Pancreas (tissue), 10 donors: Measurements from ENCODE around the gene UBE2Q1. TPM values are rescaled to one million over a fixed set of nuclear protein-coding genes. Genes with fewer than 3 reads are reported as not detected.
A peak's percentile ranks its signal among the peaks of the same experiment; 100 is the strongest.

Experiments
- ATAC-seq, 4 donors: fragments of 200-7000 bp; cut with Tn5 transposase; one replicate each; pipeline versions ENCODE4 v1.8.0 to v1.9.1; 2020; ENCODE audit warnings: mild to moderate bottlenecking in 4 of 4, moderate library complexity in 4 of 4
- DNase-seq, 6 donors: peaks; one replicate each; pipeline ENCODE4 v3.0.0-alpha.2; 2020
- FAIRE-seq: peaks from 2 replicates; lab custom pipeline; 2012; peaks lifted over from hg19 to GRCh38; lab: Jason Lieb, UNC
- H3K27ac ChIP-seq, 4 donors: fragments of 200-600 bp; sonication (generic); 1 replicate in 3 of 4; 2 replicates in 1 of 4; pipeline versions ENCODE4 v1.5.0 to v1.8.0; 2020
- H3K27me3 ChIP-seq, 4 donors: fragments of 200-600 bp; one replicate each; pipeline ENCODE4 v1.8.0; 2021
- H3K36me3 ChIP-seq, 3 donors: fragments of 200-600 bp; sonication (generic) in 1 of 3; one replicate each; pipeline versions ENCODE4 v1.5.0 to v1.8.0; 2020 to 2021
- H3K4me1 ChIP-seq, 3 donors: fragments of 200-600 bp; one replicate each; pipeline ENCODE4 v1.8.0; 2021
- H3K4me3 ChIP-seq, 4 donors: fragments of 200-600 bp; sonication (generic) in 2 of 4; one replicate each; pipeline versions ENCODE4 v1.5.0 to v1.8.0; 2020 to 2021
- H3K9me3 ChIP-seq, 4 donors: fragments of 200-600 bp; one replicate each; pipeline ENCODE4 v1.8.0; 2021
- CTCF ChIP-seq, 4 donors: fragments of 200-600 bp; sonication (generic) in 3 of 4; IDR thresholded peaks; one replicate each; pipeline versions ENCODE4 v1.5.0 to v1.8.0; 2021; ENCODE audit warnings: antibody characterized with exemption in 4 of 4
- WGBS, 2 donors: extraction: QIAGEN DNeasy Blood & Tissue Kit; methylation state at CpG; one replicate each; pipeline ENCODE4 v1.1.7; 2013; 5-methylcytosine and 5-hydroxymethylcytosine counted together
- intact Hi-C, 3 donors: fragments of 100-400 bp; cut with DNase I; formaldehyde crosslinking; loops; one replicate each; pipeline versions ENCODE4 v1.11.1 to v1.14.2; 2022
- polyA plus RNA-seq, 2 donors: library from polyadenylated mRNA; stranded (reverse); fragments of 200-250 nt; gene quantifications; one replicate each; pipeline ENCODE4 v1.2.3, GENCODE V29; 2013
- total RNA-seq, 6 donors: library from RNA; stranded (reverse); fragmentation: NEBNext Ultra II Directional in 4 of 6; extraction: Animal tissue kit (Norgen Biotek cat#: 25700) in 4 of 6; gene quantifications; one replicate each; pipeline versions ENCODE4 v1.2.1 to v1.2.4, GENCODE V29; 2021 to 2023
- donor health status: healthy with polysubstance abuse.
- donor health status: DM: no; HTN: no; CAD: no; lungs with moderate emphysema.
- donor health status: DM: no; HTN: no; CAD: no.
- donor health status: control.
- donor health status: control.
- donor health status: Bipolar disorder and iron deficiency.
- donor health status: DM: yes; HTN: yes; CAD: no.
- donor health status: DM: no; HTN: no; CAD: no.
- donor health status: DM: no; HTN: no; CAD: no.
- donor health status: DM: yes; HTN: yes; CAD: no.

Gene UBE2Q1
- total and polyA plus RNA-seq, 8 donors = 22.3 to 52.2 (median 38.7) TPM

GRCh38 chr1:154550070-154550469 is 8.4 kb downstream of the UBE2Q1 start:
- Histone ChIP-seq H3K4me3 (no peak overlapping the region), H3K36me3 (peaks cover 26 to 60% (median 46%) of the 10 kb centered on the region in 3 donors), H3K4me1 (peaks cover 21 to 27% (median 26%) of the 10 kb centered on the region in 3 donors), H3K27ac (no peak overlapping the region), H3K27me3 (no peaks in the 10 kb centered on the region), H3K9me3 (no peaks in the 10 kb centered on the region)
- no peak for ATAC-seq
- intact Hi-C loops = loop anchor here in 1 of 3 donors (10.0 kb wide), 1 partner anchor 335 kb away; no protein-coding TSS in a partner anchor
- no peak for TF ChIP-seq CTCF (IDR thresholded peaks at IDR 0.05)
- no peak for FAIRE-seq
- no peak for DNase-seq
- 63 to 72% methylated on average over 5 of the region's 5 CpGs for WGBS, 2 donors

- DNase-seq (no peak), ATAC-seq (no peak), FAIRE-seq (no peak)
- TF ChIP-seq CTCF (IDR thresholded peaks at IDR 0.05) = no peak
- Histone ChIP-seq H3K27me3 (no peaks in the 10 kb centered on the region), H3K4me1 (peaks cover 21 to 27% (median 26%) of the 10 kb centered on the region in 3 donors), H3K9me3 (no peaks in the 10 kb centered on the region), H3K4me3 (no peak overlapping the region), H3K27ac (peak overlapping the region in 2 of 4 donors; percentile 62 to 66), H3K36me3 (peaks cover 20 to 52% (median 42%) of the 10 kb centered on the region in 3 donors)
- intact Hi-C loops = no loop called here
- 73 to 75% methylated on average over 3 of the region's 3 CpGs for WGBS, 2 donors
Observed at GRCh38 chr1:154549202-154549770, 9.2 kb downstream of the UBE2Q1 start.

GRCh38 chr1:154548028-154548427 is 10.4 kb downstream of the UBE2Q1 start:
- 7 to 14% methylated on average over 1 of the region's 1 CpG for WGBS, 2 donors

GRCh38 chr1:154547105-154547732 is 11.2 kb downstream of the UBE2Q1 start:
- peak overlapping the region; percentile 39 to 73 (median 64) for H3K27ac ChIP-seq

More at GRCh38 chr1:154548028-154548427, 10.4 kb downstream of the UBE2Q1 start:
- no peaks in the 10 kb centered on the region for H3K9me3 ChIP-seq
- H3K27ac ChIP-seq = peak overlapping the region in 3 of 4 donors; percentile 62 to 73 (median 66)
- FAIRE-seq = no peak
- H3K4me1 ChIP-seq = peaks cover 21 to 27% (median 26%) of the 10 kb centered on the region in 3 donors
- peak; percentile 90 to 94 (median 92) for ATAC-seq
- intact Hi-C loops = no loop called here
- no peak for TF ChIP-seq CTCF (IDR thresholded peaks at IDR 0.05)
- no peak overlapping the region for H3K4me3 ChIP-seq
- peaks cover 13 to 40% (median 35%) of the 10 kb centered on the region in 3 donors for H3K36me3 ChIP-seq
- no peaks in the 10 kb centered on the region for H3K27me3 ChIP-seq
- peak in 4 of 6 donors; percentile 66 to 75 (median 70) for DNase-seq

More at GRCh38 chr1:154547105-154547732, 11.2 kb downstream of the UBE2Q1 start:
- Histone ChIP-seq H3K9me3 (no peaks in the 10 kb centered on the region), H3K4me3 (no peak overlapping the region), H3K27me3 (no peaks in the 10 kb centered on the region), H3K36me3 (peaks cover 7 to 32% (median 27%) of the 10 kb centered on the region in 3 donors), H3K4me1 (peaks cover 21 to 27% (median 26%) of the 10 kb centered on the region in 3 donors)
- DNase-seq = no peak
- no peak for TF ChIP-seq CTCF (IDR thresholded peaks at IDR 0.05)
- FAIRE-seq = no peak
- WGBS, 2 donors = 30 to 35% methylated on average over 11 of the region's 11 CpGs
- peak; percentile 33 to 78 (median 56) for ATAC-seq
- intact Hi-C loops = no loop called here
